ENCODE results near the gene SORCS1.

The SORCS1 gene

GRCh38 chr10:107144490-107144889 is 20.0 kb downstream of the SORCS1 start:
- no peaks in the 10 kb centered on the region for H3K36me3 ChIP-seq (replicated peaks)
- no peak for DNase-seq (ENCODE audit: low spot score in 2 of 2)
- H3K27me3 ChIP-seq (ENCODE audit: low read depth), result no peaks in the 10 kb centered on the region
- H3K9me3 ChIP-seq, result no peaks in the 10 kb centered on the region
- no peaks in the 10 kb centered on the region for H3K4me1 ChIP-seq
- in situ Hi-C loops (cut with MboI; ENCODE audit: low sequenced_read_pairs), result no loop called here
- no peak overlapping the region for H3K4me3 ChIP-seq

DNA sequence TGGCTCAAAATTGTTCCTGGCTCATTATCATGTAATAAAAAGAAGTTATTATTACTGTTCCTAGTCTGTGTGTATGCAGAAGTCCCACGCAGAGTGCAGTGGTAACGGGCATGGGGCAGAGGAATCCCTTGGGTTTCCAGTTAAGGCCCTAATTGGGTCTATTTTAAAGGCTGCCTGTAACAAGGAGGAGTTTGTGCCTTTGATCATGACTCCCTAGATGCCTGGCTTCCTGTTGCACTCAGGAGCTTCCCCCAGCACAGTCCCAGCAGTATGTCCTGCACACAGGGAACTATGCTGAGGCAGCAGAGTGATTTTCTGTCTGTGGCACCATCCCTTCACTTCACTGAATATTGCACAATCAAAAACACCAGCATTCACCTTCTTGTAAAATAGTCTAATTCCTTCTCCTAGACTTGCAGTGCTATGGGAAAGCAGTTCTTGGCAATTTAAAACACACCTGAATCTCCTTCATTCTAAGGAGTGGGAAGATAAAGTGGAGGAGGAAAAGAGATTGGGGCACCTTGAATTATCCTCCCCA is 22.9 kb downstream of the SORCS1 start:
- Histone ChIP-seq H3K4me3 (no peak overlapping the region), H3K36me3 (replicated peaks) (no peaks in the 10 kb centered on the region), H3K4me1 (no peaks in the 10 kb centered on the region), H3K9me3 (no peaks in the 10 kb centered on the region), H3K27me3 (ENCODE audit: low read depth) (no peaks in the 10 kb centered on the region)
- in situ Hi-C loops (cut with MboI; ENCODE audit: low sequenced_read_pairs), result no loop called here
- no peak for DNase-seq (ENCODE audit: low spot score in 2 of 2)

DNA sequence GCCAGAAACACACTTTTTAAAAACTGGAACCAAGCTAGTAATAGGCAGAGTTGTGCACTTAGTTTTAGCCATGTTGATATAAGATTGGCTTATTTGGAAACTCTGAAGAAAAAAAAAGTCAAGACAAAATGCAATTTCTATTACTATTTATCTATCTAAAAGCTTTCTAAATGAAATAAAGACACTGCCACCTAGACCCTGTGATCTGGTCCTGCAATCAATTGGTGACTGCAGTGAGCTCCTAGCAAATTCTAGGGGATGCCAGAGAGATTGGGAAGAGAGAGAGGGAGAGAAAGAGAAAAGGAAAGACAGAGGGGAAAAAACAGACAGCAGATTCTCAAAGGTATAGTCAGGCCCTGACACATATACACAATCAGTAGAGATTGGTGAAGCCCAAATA is 25.3 kb downstream of the SORCS1 start:
- no peaks in the 10 kb centered on the region for H3K36me3 ChIP-seq (replicated peaks)
- in situ Hi-C loops (cut with MboI; ENCODE audit: low sequenced_read_pairs), result no loop called here
- no peak for DNase-seq (ENCODE audit: low spot score in 2 of 2)
- H3K9me3 ChIP-seq, result no peaks in the 10 kb centered on the region
- no peaks in the 10 kb centered on the region for H3K27me3 ChIP-seq (ENCODE audit: low read depth)
- no peak overlapping the region for H3K4me3 ChIP-seq
- H3K4me1 ChIP-seq, result no peaks in the 10 kb centered on the region

GRCh38 chr10:107133656-107134055 is 30.9 kb downstream of the SORCS1 start:
- in situ Hi-C loops (cut with MboI; ENCODE audit: low sequenced_read_pairs), result no loop called here
- DNase-seq (ENCODE audit: low spot score in 2 of 2), result no peak
- no peaks in the 10 kb centered on the region for H3K36me3 ChIP-seq (replicated peaks)
- no peaks in the 10 kb centered on the region for H3K9me3 ChIP-seq
- no peak overlapping the region for H3K4me3 ChIP-seq
- no peaks in the 10 kb centered on the region for H3K4me1 ChIP-seq
- no peaks in the 10 kb centered on the region for H3K27me3 ChIP-seq (ENCODE audit: low read depth)

GRCh38 chr10:107129000-107129399 is 35.5 kb downstream of the SORCS1 start:
- Histone ChIP-seq H3K36me3 (replicated peaks) (no peaks in the 10 kb centered on the region), H3K27me3 (ENCODE audit: low read depth) (no peaks in the 10 kb centered on the region), H3K4me1 (no peaks in the 10 kb centered on the region), H3K4me3 (no peak overlapping the region), H3K9me3 (no peaks in the 10 kb centered on the region)
- no peak for DNase-seq (ENCODE audit: low spot score in 2 of 2)
- in situ Hi-C loops (cut with MboI; ENCODE audit: low sequenced_read_pairs), result no loop called here

DNA sequence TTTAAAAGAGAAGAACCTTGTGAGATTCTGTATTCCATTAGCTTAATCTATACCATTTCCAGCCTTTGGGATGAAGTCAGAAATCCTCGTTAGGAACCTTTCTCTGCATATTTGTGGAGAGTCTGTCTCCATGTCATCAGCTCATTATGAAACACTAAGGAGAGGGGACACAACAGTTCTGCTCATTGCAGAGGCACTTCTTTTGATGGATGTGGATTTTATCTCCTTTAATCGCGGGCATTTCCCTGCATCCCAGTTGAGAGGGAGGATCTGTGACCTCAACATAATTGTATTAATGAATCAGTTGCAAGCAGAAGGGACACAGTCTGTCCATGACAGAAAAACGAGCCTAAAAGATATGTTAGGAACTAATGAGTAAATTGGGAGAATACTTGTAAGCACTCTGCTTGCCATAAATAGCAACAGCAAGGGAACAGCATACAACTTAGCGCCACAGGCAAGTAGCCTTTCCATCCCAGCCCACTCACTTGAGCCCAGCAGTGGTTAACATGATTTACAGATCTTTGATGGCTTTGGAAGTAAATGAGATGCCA is 37.9 kb downstream of the SORCS1 start:
- no peak for DNase-seq (ENCODE audit: low spot score in 2 of 2)
- Histone ChIP-seq H3K9me3 (no peaks in the 10 kb centered on the region), H3K36me3 (replicated peaks) (no peaks in the 10 kb centered on the region), H3K4me3 (no peak overlapping the region), H3K27me3 (ENCODE audit: low read depth) (no peaks in the 10 kb centered on the region), H3K4me1 (no peaks in the 10 kb centered on the region)
- in situ Hi-C loops (cut with MboI; ENCODE audit: low sequenced_read_pairs), result no loop called here

GRCh38 chr10:107122703-107123102 is 41.8 kb downstream of the SORCS1 start:
- Histone ChIP-seq H3K4me3 (no peak overlapping the region), H3K36me3 (replicated peaks) (no peaks in the 10 kb centered on the region), H3K27me3 (ENCODE audit: low read depth) (no peaks in the 10 kb centered on the region), H3K4me1 (no peaks in the 10 kb centered on the region), H3K9me3 (no peaks in the 10 kb centered on the region)
- DNase-seq (ENCODE audit: low spot score in 2 of 2), result no peak
- in situ Hi-C loops (cut with MboI; ENCODE audit: low sequenced_read_pairs), result no loop called here

- Histone ChIP-seq H3K27me3 (ENCODE audit: low read depth) (no peaks in the 10 kb centered on the region), H3K36me3 (replicated peaks) (no peaks in the 10 kb centered on the region), H3K4me1 (no peaks in the 10 kb centered on the region), H3K4me3 (no peak overlapping the region), H3K9me3 (no peaks in the 10 kb centered on the region)
- no peak for DNase-seq (ENCODE audit: low spot score in 2 of 2)
- in situ Hi-C loops (cut with MboI; ENCODE audit: low sequenced_read_pairs), result no loop called here
Measured at GRCh38 chr10:107118866-107119265, 45.6 kb downstream of the SORCS1 start.

- Histone ChIP-seq H3K36me3 (replicated peaks) (no peaks in the 10 kb centered on the region), H3K27me3 (ENCODE audit: low read depth) (no peaks in the 10 kb centered on the region), H3K4me3 (no peak overlapping the region), H3K9me3 (no peaks in the 10 kb centered on the region), H3K4me1 (no peaks in the 10 kb centered on the region)
- in situ Hi-C loops (cut with MboI; ENCODE audit: low sequenced_read_pairs), result no loop called here
- DNase-seq (ENCODE audit: low spot score in 2 of 2), result no peak
Measured at GRCh38 chr10:107104026-107104652, 60.4 kb downstream of the SORCS1 start.

GRCh38 chr10:107103174-107104025 is 61.1 kb downstream of the SORCS1 start:
- Histone ChIP-seq H3K4me1 (no peaks in the 10 kb centered on the region), H3K27me3 (ENCODE audit: low read depth) (no peaks in the 10 kb centered on the region), H3K9me3 (no peaks in the 10 kb centered on the region), H3K4me3 (no peak overlapping the region), H3K36me3 (replicated peaks) (no peaks in the 10 kb centered on the region)
- in situ Hi-C loops (cut with MboI; ENCODE audit: low sequenced_read_pairs), result no loop called here
- DNase-seq (ENCODE audit: low spot score in 2 of 2), result no peak

DNA sequence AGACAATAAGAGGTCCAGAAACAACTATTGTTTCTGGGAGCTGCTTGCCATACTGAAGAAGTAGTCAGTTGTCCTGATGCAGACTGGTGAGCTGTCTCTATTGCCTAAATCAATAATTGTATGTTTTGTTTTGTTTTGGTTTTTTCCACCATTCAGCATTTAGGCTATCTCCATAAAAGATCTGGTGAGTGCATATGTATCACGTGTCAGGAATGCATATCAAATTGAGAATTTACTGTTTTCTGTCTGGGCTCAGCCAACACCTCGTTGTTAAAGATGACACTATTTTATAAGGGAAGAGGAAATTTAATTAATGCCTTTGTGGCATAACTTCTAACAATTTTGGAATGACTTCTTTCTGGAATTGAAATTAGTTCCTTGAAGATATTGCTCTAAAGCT is 66.2 kb downstream of the SORCS1 start:
- in situ Hi-C loops (cut with MboI; ENCODE audit: low sequenced_read_pairs), result no loop called here
- H3K27me3 ChIP-seq (ENCODE audit: low read depth), result no peaks in the 10 kb centered on the region
- H3K4me3 ChIP-seq, result no peak overlapping the region
- H3K9me3 ChIP-seq, result no peaks in the 10 kb centered on the region
- H3K4me1 ChIP-seq, result no peaks in the 10 kb centered on the region
- DNase-seq (ENCODE audit: low spot score in 2 of 2), result no peak
- no peaks in the 10 kb centered on the region for H3K36me3 ChIP-seq (replicated peaks)

GRCh38 chr10:107094824-107095522 is 69.5 kb downstream of the SORCS1 start:
- Histone ChIP-seq H3K4me1 (no peaks in the 10 kb centered on the region), H3K4me3 (no peak overlapping the region), H3K9me3 (no peaks in the 10 kb centered on the region), H3K27me3 (ENCODE audit: low read depth) (no peaks in the 10 kb centered on the region), H3K36me3 (replicated peaks) (no peaks in the 10 kb centered on the region)
- in situ Hi-C loops (cut with MboI; ENCODE audit: low sequenced_read_pairs), result no loop called here
- DNase-seq (ENCODE audit: low spot score in 2 of 2), result no peak

DNA sequence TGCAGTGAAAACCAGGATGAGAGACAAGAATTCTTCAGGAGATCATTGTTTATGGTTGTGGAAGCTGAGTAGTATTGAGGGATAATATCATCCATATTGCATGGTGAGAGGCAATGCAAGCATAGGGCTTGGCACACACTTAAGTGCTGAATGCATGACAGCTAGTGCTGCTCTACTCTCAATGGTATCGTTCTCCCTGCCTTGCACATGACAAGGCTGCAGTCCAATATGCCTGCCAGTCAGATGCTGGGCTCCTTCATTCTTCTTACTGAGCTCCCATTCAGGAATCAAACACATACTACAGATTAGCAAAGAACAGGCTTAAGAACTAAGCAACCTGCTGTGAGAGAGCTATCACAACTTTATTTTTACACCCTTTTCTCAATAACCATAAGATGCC is 72.2 kb downstream of the SORCS1 start:
- Histone ChIP-seq H3K4me3 (no peak overlapping the region), H3K27me3 (ENCODE audit: low read depth) (no peaks in the 10 kb centered on the region), H3K9me3 (no peaks in the 10 kb centered on the region), H3K36me3 (replicated peaks) (no peaks in the 10 kb centered on the region), H3K4me1 (no peaks in the 10 kb centered on the region)
- no peak for DNase-seq (ENCODE audit: low spot score in 2 of 2)
- in situ Hi-C loops (cut with MboI; ENCODE audit: low sequenced_read_pairs), result no loop called here

DNA sequence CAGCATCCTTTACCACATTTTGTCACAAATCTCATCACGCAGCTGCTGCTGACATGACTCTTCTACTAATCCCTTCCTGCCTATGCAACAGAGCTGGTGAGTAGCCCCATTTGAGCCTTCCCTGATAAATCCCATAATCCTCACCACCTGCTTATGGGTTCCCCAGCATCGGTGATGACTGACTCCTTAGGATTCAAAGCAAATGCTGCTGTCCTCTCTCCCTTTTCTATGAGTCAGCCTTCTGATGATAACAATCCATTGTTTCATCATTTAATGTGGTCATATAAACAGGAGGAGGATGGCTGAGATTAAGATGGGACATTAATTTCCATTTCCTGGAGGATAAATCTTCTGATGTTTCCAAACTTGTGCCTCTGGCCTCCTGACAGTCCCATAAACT is 73.4 kb downstream of the SORCS1 start:
- Histone ChIP-seq H3K27me3 (ENCODE audit: low read depth) (no peaks in the 10 kb centered on the region), H3K4me1 (no peaks in the 10 kb centered on the region), H3K9me3 (no peaks in the 10 kb centered on the region), H3K36me3 (replicated peaks) (no peaks in the 10 kb centered on the region), H3K4me3 (no peak overlapping the region)
- DNase-seq (ENCODE audit: low spot score in 2 of 2), result no peak
- in situ Hi-C loops (cut with MboI; ENCODE audit: low sequenced_read_pairs), result no loop called here
